NCI-H446 treated with DMSO at 0.1 percent for 48 hours (cell line): ENCODE results near the gene ZPLD1.

Experiments used
- DNase-seq: peaks from one replicate; lab custom pipeline; 2025; lab: John Stamatoyannopoulos, UW

The ZPLD1 gene

GRCh38 chr3:102528727-102529126 is 93.9 kb downstream of the ZPLD1 start:
- no peak for DNase-seq
